ENCODE results near the gene WSCD1. TPM values are rescaled to one million over a fixed set of nuclear protein-coding genes. Genes with fewer than 3 reads are reported as not detected.

Gene WSCD1
- total and polyA plus RNA-seq, 2 of the 4 experiments (the other 2 are of a cell fraction): 0.07 TPM; not detected in 1

GRCh38 chr17:6099492-6099891 is 29.3 kb downstream of the WSCD1 start:
- Histone ChIP-seq H3K56ac (ENCODE audit: extremely low read depth, insufficient read depth, low read length) (no peak overlapping the region), H3K4me3 (ENCODE audit: insufficient read depth, low read depth, low read length) (no peak overlapping the region), H3K36me3 (ENCODE audit: control insufficient read depth, insufficient read depth, low read length) (no peaks in the 10 kb centered on the region), H2BK15ac (ENCODE audit: low read depth, low read length) (no peak overlapping the region), H4K20me1 (ENCODE audit: insufficient read depth, low read length) (no peaks in the 10 kb centered on the region), H3K4ac (ENCODE audit: low read depth, low read length) (no peak overlapping the region), H3K9me1 (ENCODE audit: insufficient read depth, low read length) (no peaks in the 10 kb centered on the region), H3K9ac (ENCODE audit: low read depth, low read length) (no peak overlapping the region), H2BK5ac (ENCODE audit: low read depth, low read length, poor library complexity, severe bottlenecking) (no peak overlapping the region), H4K8ac (ENCODE audit: low read depth in 2 of 2, low read length in 2 of 2) (no peak overlapping the region), H4K91ac (ENCODE audit: insufficient read depth, low read depth, low read length) (no peak overlapping the region), H3K4me2 (ENCODE audit: low read depth, low read length) (no peak overlapping the region), H3K23ac (ENCODE audit: low read depth, low read length) (no peak overlapping the region), H2BK120ac (ENCODE audit: low read depth, low read length) (no peak overlapping the region), H4K5ac (ENCODE audit: low read depth, low read length) (no peak overlapping the region), H2BK20ac (ENCODE audit: low read depth, low read length) (no peak overlapping the region), H3K79me1 (ENCODE audit: low read depth in 1 of 2, low read length in 2 of 2) (no peaks in the 10 kb centered on the region), H2AK9ac (replicated peaks; ENCODE audit: low read depth, low read length, poor library complexity) (no peak overlapping the region), H3K27me3 (ENCODE audit: control insufficient read depth, insufficient read depth, low read length) (no peaks in the 10 kb centered on the region), H2AK5ac (ENCODE audit: low read depth, low read length) (no peak overlapping the region), H3K27ac (ENCODE audit: insufficient read depth, low read length) (no peak overlapping the region), H3K14ac (replicated peaks; ENCODE audit: low read depth, low read length) (no peak overlapping the region), H3K4me1 (ENCODE audit: control insufficient read depth, insufficient read depth, low read length) (no peaks in the 10 kb centered on the region), H3K18ac (ENCODE audit: low read depth, low read length) (no peak overlapping the region), H3K9me3 (ENCODE audit: control insufficient read depth, insufficient read depth, low read length) (peaks cover 6% of the 10 kb centered on the region; the same call in 1 of the 2 replicates), H2AFZ (replicated peaks; ENCODE audit: low read length, poor library complexity) (no peak overlapping the region)
- ATAC-seq (ENCODE audit: low read depth) (no peak), DNase-seq (no peak)
- no TSS peak for BruUV-seq (replicated peaks)
- CTCF ChIA-PET: no interaction called here
- dilution Hi-C loops (cut with HindIII; ENCODE audit: low sequenced_read_pairs, unreplicated experiment) (no loop called here), in situ Hi-C loops (cut with MboI; ENCODE audit: low sequenced_read_pairs) (no loop called here), intact Hi-C loops (cut with micrococcal nuclease) (no loop called here)
- POLR2A ChIA-PET (ENCODE audit: unreplicated experiment): no interaction called here
- WGBS, 2 experiments (ENCODE audit: extremely low coverage in 2 of 2, insufficient read length in 1 of 2): 40% methylated on average over 2 of the region's 8 CpGs; no CpG with 5 or more reads in 1 of the 2 experiments
- TF ChIP-seq RCOR1 (IDR thresholded peaks at IDR 0.05; ENCODE audit: insufficient replicate concordance, low read length) (no peak), CTCF (conservative IDR thresholded peaks at IDR 0.05; ENCODE audit: low read depth, low read length) (no peak), CEBPB (IDR thresholded peaks at IDR 0.05; ENCODE audit: low read depth, low read length) (no peak), MAZ (IDR thresholded peaks at IDR 0.05; ENCODE audit: borderline replicate concordance, low read depth, low read length) (no peak), BHLHE40 (IDR thresholded peaks at IDR 0.05; ENCODE audit: low read depth, low read length) (no peak), FOS (IDR thresholded peaks at IDR 0.05; ENCODE audit: low read depth, low read length) (no peak), MXI1 (IDR thresholded peaks at IDR 0.05; ENCODE audit: borderline replicate concordance, low read depth, low read length) (no peak), ELK1 (IDR thresholded peaks at IDR 0.05; ENCODE audit: borderline replicate concordance, low read depth, low read length) (no peak), NFE2L2 (IDR thresholded peaks at IDR 0.05; ENCODE audit: low read depth, low read length) (no peak), POLR2A (IDR thresholded peaks at IDR 0.05; ENCODE audit: low read depth, low read length) (no peak), CHD1 (IDR thresholded peaks at IDR 0.05; ENCODE audit: low read depth, low read length) (no peak)

All from IMR-90 (cell line).